Renal cortex interstitium (tissue), 15 donors: Measurements from ENCODE around the gene DTX4. TPM values are rescaled to one million over a fixed set of nuclear protein-coding genes. Genes with fewer than 3 reads are reported as not detected.
"Not testable (repeated sequence)": the region's sequence is repeated elsewhere in the genome, so short reads cannot be mapped to it uniquely, and the experiment has no call there.

Experiments used
- DNase-seq, 11 donors: peaks; one replicate each; pipeline ENCODE4 v3.0.0-alpha.2; 2013; ENCODE audit warnings: low read depth in 9 of 11, low spot score in 4 of 11; ENCODE audit errors: extremely low read depth in 1 of 11
- long read RNA-seq, 16 experiments: transcript quantifications; one replicate each; lab custom pipeline, GENCODE V29; 2026
- polyA plus RNA-seq, 3 donors: library from polyadenylated mRNA; unstranded; fragments of 120-200 nt; gene quantifications; one replicate each; pipeline ENCODE4 v1.2.1, GENCODE V29; 2013; ENCODE audit not compliant: insufficient read length in 3 of 3

Gene DTX4
- 10 to 100 TPM; 41.3 to 62.1 (median 45.8) TPM for polyA plus RNA-seq
- long read RNA-seq, donor 1, full-length matches to known transcripts, result 6 of 6 reads
- long read RNA-seq, donor 1, partial matches to known transcripts, result 0 of 6 reads
- long read RNA-seq, donor 1, other reads (novel, unspliced or antisense), result 0 of 6 reads
- long read RNA-seq, donor 2, full-length matches to known transcripts, result 6 of 17 reads
- long read RNA-seq, donor 2, partial matches to known transcripts, result 11 of 17 reads
- long read RNA-seq, donor 2, other reads (novel, unspliced or antisense), result 0 of 17 reads
- long read RNA-seq, donor 3, full-length matches to known transcripts, result 10 of 97 reads
- long read RNA-seq, donor 3, partial matches to known transcripts, result 87 of 97 reads
- long read RNA-seq, donor 3, other reads (novel, unspliced or antisense), result 0 of 97 reads
- long read RNA-seq, donor 4, full-length matches to known transcripts, result 11 of 68 reads
- long read RNA-seq, donor 4, partial matches to known transcripts, result 57 of 68 reads
- long read RNA-seq, donor 4, other reads (novel, unspliced or antisense), result 0 of 68 reads
- long read RNA-seq, donor 5, result 0 reads
- long read RNA-seq, donor 6, full-length matches to known transcripts, result 5 of 79 reads
- long read RNA-seq, donor 6, partial matches to known transcripts, result 74 of 79 reads
- long read RNA-seq, donor 6, other reads (novel, unspliced or antisense), result 0 of 79 reads
- long read RNA-seq, donor 7, full-length matches to known transcripts, result 4 of 4 reads
- long read RNA-seq, donor 7, partial matches to known transcripts, result 0 of 4 reads
- long read RNA-seq, donor 7, other reads (novel, unspliced or antisense), result 0 of 4 reads
- long read RNA-seq, donor 8, full-length matches to known transcripts, result 10 of 20 reads
- long read RNA-seq, donor 8, partial matches to known transcripts, result 10 of 20 reads
- long read RNA-seq, donor 8, other reads (novel, unspliced or antisense), result 0 of 20 reads
- long read RNA-seq, donor 9, full-length matches to known transcripts, result 2 of 8 reads
- long read RNA-seq, donor 9, partial matches to known transcripts, result 6 of 8 reads
- long read RNA-seq, donor 9, other reads (novel, unspliced or antisense), result 0 of 8 reads
- long read RNA-seq, donor 10, full-length matches to known transcripts, result 1 of 13 reads
- long read RNA-seq, donor 10, partial matches to known transcripts, result 12 of 13 reads
- long read RNA-seq, donor 10, other reads (novel, unspliced or antisense), result 0 of 13 reads
- long read RNA-seq, donor 11, full-length matches to known transcripts, result 2 of 2 reads
- long read RNA-seq, donor 11, partial matches to known transcripts, result 0 of 2 reads
- long read RNA-seq, donor 11, other reads (novel, unspliced or antisense), result 0 of 2 reads
- long read RNA-seq, donor 12, full-length matches to known transcripts, result 4 of 9 reads
- long read RNA-seq, donor 12, partial matches to known transcripts, result 5 of 9 reads
- long read RNA-seq, donor 12, other reads (novel, unspliced or antisense), result 0 of 9 reads
- long read RNA-seq, donor 13, result 0 reads
- long read RNA-seq, donor 14, result 0 reads
- long read RNA-seq, donor 15, partial matches to known transcripts, result 0 of 2 reads
- long read RNA-seq, donor 15, other reads (novel, unspliced or antisense), result 0 of 2 reads
- long read RNA-seq, donor 16, full-length matches to known transcripts, result 13 of 191 reads
- long read RNA-seq, donor 16, partial matches to known transcripts, result 178 of 191 reads
- long read RNA-seq, donor 16, other reads (novel, unspliced or antisense), result 0 of 191 reads

DNA sequence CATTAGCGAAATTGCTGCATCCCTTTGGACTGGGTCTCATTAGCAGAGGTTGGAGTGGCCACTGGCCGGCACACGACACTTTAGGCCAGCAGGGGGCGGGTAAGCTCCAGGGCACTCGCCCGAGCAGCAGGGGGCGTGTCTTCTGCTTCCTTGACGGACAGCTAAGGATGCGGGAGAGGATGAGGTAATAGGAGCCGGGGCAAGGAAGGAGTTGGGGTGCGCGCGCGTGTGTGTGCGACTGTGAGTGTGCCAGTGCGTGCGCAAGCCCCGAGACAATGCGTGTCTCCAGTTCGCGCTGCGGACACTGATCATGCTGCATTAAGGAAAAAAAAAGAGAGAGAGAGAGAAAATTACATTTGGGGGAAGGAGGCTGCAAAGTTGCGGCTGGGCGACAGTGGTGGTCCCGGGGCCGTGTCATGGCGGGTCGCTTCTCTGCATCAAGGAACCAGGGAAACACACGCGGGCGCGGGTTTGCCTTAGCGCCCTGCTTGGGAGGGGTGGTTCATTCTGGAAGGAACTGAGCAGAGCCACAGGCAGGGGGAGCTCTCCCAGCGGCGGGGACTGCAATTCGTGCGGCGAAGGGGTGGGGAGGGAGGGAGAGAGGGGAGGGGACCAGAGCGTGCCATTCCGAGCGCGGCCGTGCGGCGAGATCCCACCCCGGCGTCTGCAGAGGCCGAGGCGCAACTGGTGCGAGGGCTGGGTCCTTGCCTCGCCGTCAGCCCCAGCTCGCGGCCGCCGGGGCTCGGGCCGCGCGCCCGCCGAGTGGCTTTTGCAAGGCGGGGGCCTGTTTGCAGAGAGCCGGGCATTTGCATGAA lies at the start of gene DTX4:
DTX4 (plus strand) TSS at position 625 of the 815 bp plus-strand sequence. CDS start 464 bp downstream, outside the sequence.
- DNase-seq, result peak in 10 of 11 donors; percentile 79 to 92 (median 88)

DNA sequence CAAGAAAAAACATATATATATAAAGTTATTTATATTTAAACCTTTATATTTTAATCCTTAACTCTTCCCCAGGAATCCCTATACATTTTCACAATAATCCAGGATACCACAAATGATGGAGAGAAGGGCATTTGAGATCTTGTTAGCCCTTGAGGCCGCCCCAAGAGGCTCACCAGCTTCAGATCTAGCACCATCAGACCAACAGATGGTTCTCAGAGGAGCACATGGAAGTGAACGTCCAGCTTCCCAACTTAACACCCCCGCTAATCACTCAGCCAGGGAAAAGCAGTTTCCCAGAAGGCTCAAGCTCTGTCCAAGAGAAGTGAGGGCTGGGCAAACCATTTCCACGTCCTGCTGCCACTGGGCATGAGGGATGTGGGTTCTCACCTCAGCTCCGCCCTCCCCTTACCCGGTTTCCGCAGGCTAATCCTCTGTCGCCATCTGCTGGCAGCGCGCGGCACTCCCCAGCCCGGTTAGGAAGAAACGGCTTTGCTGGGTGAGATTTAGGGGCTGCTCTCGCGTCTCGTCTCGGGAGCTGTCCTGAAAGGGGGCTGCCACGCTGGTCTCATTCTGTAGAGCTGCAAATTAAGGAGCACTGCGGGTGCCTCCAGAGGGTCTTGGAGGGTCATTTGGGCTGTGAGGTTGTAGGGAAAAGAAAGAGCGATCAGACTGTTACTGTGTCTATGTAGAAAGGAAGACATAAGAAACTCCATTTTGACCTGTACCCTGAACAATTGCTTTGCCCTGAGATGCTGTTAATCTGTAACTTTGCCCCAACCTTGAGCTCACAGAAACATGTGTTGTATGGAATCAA lies 36.1 kb upstream of the DTX4 start:
- peak in 10 of 11 donors; percentile 56 to 82 (median 72) for DNase-seq

- DNase-seq, result not testable (repeated sequence)
Measured at GRCh38 chr11:59136551-59136950, 35.4 kb upstream of the DTX4 start.

DNA sequence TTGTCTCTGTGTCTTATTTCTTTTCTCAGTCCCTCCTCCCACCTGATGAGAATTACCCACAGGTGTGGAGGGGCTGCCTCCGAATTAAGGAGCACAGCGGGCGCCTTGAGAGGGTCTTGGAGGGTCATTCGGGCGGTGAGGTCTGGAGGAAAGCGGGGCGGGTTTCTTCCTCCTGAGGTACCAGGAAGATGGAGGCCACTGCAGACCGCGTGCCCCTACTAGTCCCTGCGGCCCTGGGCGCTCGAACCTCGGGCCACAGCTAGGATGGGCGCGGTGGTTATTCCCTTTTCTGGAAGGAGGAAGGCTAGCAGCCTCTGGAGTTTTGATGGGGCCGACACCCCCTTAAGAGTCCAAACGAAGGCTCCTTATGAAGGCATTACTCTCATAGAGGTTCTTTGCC lies 34.7 kb upstream of the DTX4 start:
- no peak for DNase-seq

DNA sequence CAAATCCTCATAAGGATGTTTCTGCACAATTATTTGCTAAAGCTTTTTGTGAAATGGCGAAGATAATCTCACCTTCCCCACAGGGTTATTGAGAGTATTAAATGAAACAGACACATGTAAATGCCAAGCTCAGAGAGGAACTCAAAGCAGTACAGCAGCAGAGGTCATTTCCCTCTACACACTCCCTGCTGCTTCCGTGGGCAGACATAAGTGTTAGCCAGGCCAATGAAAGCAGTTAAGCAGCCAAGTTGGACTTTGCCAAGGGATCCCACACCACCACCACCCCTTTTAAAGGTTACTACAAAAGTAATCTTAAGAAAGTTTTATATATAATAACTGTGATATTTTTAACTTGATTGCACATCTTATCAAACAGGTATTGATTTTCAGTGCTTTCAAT lies 33.3 kb upstream of the DTX4 start:
- DNase-seq, result no peak

DNA sequence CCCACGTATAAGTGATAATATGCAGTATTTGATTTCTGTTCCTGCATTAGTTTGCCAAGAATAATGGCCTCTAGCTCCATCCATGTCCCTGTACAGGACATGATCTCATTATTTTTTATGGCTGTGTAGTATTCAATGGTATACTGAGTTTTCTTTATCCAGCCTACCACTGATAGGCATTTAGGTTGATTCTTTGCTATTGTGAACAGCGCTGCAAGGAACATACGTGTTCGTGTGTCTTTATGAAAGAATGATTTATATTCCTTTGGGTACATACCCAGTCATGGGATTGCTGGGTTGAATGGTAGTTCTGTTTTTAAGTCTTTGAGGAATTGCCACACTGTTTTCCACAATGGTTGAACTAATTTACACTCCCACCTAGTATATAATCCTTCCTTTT lies 30.7 kb upstream of the DTX4 start:
- no peak for DNase-seq

DNA sequence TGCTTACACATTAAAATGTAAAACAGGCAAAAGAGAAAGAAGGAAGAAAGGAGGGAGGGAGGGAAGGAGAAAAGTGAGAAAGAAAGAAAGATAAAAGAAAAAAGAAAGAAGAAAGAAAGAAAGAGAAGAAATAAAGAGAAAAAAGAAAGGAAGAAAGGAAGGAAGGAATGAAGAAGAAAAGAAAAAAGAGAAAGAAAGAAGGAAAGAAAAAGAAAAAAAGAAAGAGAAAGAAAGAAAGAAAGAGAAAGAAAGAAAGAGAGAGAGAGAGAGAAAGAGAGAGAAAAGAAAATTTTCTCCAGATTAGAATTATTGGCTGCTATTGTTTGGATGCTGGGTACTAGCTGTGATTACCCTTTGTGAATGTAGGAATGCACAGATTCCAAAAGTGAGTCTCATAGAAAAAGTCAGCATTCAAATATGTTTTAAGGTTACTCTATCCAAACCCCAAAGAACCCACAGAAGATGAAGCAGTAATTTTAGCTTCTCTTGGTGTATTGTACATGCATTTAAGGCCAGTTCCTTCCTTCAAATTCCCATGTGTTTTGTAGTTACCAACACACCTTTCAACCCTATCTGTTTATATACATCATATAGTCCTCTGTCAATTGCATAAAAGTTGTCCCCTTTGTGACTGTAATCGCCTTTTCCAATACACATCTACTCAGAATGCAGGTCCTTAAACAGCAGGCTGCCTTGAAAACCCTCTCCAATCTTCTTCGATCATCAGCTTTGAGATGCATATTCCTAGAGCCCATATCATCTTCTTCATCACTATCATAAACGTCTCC lies 30.1 kb upstream of the DTX4 start:
- DNase-seq, result peak in 1 of 11 donors; percentile 5

GRCh38 chr11:59142530-59143507 lies 29.1 kb upstream of the DTX4 start, which contains the start of gene FAM111A:
Gene FAM111A, plus strand, starts transcription at chr11:59142856. Its CDS starts 6,017 bp downstream, at chr11:59148873.
- DNase-seq, result peak; percentile 67 to 88 (median 80)

GRCh38 chr11:59144096-59144495 lies 27.8 kb upstream of the DTX4 start:
- DNase-seq, result no peak

GRCh38 chr11:59144579-59145345 lies 27.2 kb upstream of the DTX4 start:
- peak in 9 of 11 donors; percentile 66 to 87 (median 78) for DNase-seq

GRCh38 chr11:59145534-59145933 lies 26.4 kb upstream of the DTX4 start:
- no peak for DNase-seq

GRCh38 chr11:59151761-59152160 lies 20.2 kb upstream of the DTX4 start:
- no peak for DNase-seq

DNA sequence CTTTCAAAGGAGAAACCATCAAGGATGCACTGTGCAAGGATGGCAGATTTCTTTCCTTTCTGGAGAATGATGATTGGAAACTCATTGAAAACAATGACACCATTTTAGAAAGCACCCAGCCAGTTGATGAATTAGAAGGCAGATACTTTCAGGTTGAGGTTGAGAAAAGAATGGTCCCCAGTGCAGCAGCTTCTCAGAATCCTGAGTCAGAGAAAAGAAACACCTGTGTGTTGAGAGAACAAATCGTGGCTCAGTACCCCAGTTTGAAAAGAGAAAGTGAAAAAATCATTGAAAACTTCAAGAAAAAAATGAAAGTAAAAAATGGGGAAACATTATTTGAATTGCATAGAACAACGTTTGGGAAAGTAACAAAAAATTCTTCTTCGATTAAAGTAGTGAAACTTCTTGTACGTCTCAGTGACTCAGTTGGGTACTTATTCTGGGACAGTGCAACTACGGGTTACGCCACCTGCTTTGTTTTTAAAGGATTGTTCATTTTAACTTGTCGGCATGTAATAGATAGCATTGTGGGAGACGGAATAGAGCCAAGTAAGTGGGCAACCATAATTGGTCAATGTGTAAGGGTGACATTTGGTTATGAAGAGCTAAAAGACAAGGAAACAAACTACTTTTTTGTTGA lies 19.5 kb upstream of the DTX4 start:
- DNase-seq, result no peak
